Activated effector memory CD4-positive, alpha-beta T cell treated with anti-CD3 and anti-CD28 coated beads, Interleukin-2, amount 50 U/mL, for 16 hours (primary cell): ENCODE measurements around the gene CES1.
"Not testable (repeated sequence)": the region's sequence is repeated elsewhere in the genome, so short reads cannot be mapped to it uniquely, and the experiment has no call there.

Source experiments
- DNase-seq: peaks from one replicate; pipeline ENCODE4 v3.0.0-alpha.2; 2020

CES1 gene

GRCh38 chr16:55829232-55829631 is 3.7 kb downstream of the CES1 start:
- DNase-seq = not testable (repeated sequence)

GRCh38 chr16:55828680-55829079 is 4.2 kb downstream of the CES1 start:
- no peak for DNase-seq

- no peak for DNase-seq
Observed at GRCh38 chr16:55825115-55825728, 7.7 kb downstream of the CES1 start.

GRCh38 chr16:55824473-55825000 is 8.4 kb downstream of the CES1 start:
- DNase-seq = no peak

GRCh38 chr16:55822280-55822810 is 10.6 kb downstream of the CES1 start:
- DNase-seq = no peak

GRCh38 chr16:55821210-55821609 is 11.7 kb downstream of the CES1 start:
- DNase-seq = no peak

- DNase-seq = no peak
Observed at GRCh38 chr16:55820615-55821014, 12.3 kb downstream of the CES1 start.

GRCh38 chr16:55817236-55817912 is 15.5 kb downstream of the CES1 start:
- DNase-seq = peak; percentile 39

- not testable (repeated sequence) for DNase-seq
Observed at GRCh38 chr16:55816222-55816621, 16.7 kb downstream of the CES1 start.

GRCh38 chr16:55815320-55815719 is 17.6 kb downstream of the CES1 start:
- DNase-seq = no peak

- DNase-seq = not testable (repeated sequence)
Observed at GRCh38 chr16:55814174-55814573, 18.7 kb downstream of the CES1 start.

GRCh38 chr16:55813730-55814129 is 19.2 kb downstream of the CES1 start:
- not testable (repeated sequence) for DNase-seq

- DNase-seq = no peak
Observed at GRCh38 chr16:55812951-55813350, 19.9 kb downstream of the CES1 start.

- DNase-seq = no peak
Observed at GRCh38 chr16:55811811-55812210, 21.1 kb downstream of the CES1 start.

GRCh38 chr16:55810451-55810961 is 22.4 kb downstream of the CES1 start:
- no peak for DNase-seq

- DNase-seq = no peak
Observed at GRCh38 chr16:55809851-55810250, 23.0 kb downstream of the CES1 start.

GRCh38 chr16:55809386-55809785 is 23.5 kb downstream of the CES1 start:
- no peak for DNase-seq

GRCh38 chr16:55808286-55808685 is 24.6 kb downstream of the CES1 start:
- not testable (repeated sequence) for DNase-seq

- DNase-seq = not testable (repeated sequence)
Observed at GRCh38 chr16:55805104-55805503, 27.8 kb downstream of the CES1 start.

GRCh38 chr16:55803681-55804080 is 29.2 kb downstream of the CES1 start:
- not testable (repeated sequence) for DNase-seq

GRCh38 chr16:55792934-55793374 is 39.9 kb downstream of the CES1 start:
- DNase-seq = not testable (repeated sequence)

GRCh38 chr16:55791512-55791911 is 41.4 kb downstream of the CES1 start:
- not testable (repeated sequence) for DNase-seq

GRCh38 chr16:55790240-55790639 is 42.7 kb downstream of the CES1 start:
- not testable (repeated sequence) for DNase-seq

GRCh38 chr16:55782793-55783091 is 50.2 kb downstream of the CES1 start:
- DNase-seq = not testable (repeated sequence)
